SU-DHL-6 (cell line): ENCODE results near the gene KRT14.

Source experiments
- CTCF ChIP-seq: fragments of 200-600 bp; sonication (generic); IDR thresholded peaks from one replicate; pipeline ENCODE4 v1.5.1; 2017; ENCODE audit warnings: antibody characterized with exemption, mild to moderate bottlenecking, low read length, moderate library complexity; ENCODE audit not compliant: insufficient read depth, poor library complexity, severe bottlenecking
- EZH2phosphoT487 ChIP-seq: fragments of 200-600 bp; sonication (generic), shearing (Covaris generic); conservative IDR thresholded peaks from 2 replicates; pipeline ENCODE4 v1.6.1; 2018; ENCODE audit warnings: mild to moderate bottlenecking, antibody characterized with exemption, low read length, moderate library complexity, mixed read lengths

GRCh38 chr17:41619036-41619926 lies 32.6 kb upstream of the KRT14 start:
- no peak for TF ChIP-seq CTCF
- no peak for TF ChIP-seq EZH2phosphoT487
